Fibroblast of lung (primary cell): ENCODE results near the gene TLX1. TPM values are rescaled to one million over a fixed set of nuclear protein-coding genes. Genes with fewer than 3 reads are reported as not detected.
A peak's percentile ranks its signal among the peaks of the same experiment; 100 is the strongest.

Experiments used
- DNase-seq, 2 donors: peaks; one replicate each; pipeline versions ENCODE4 v3.0.0 to v3.0.0-alpha.2; 2010; ENCODE audit warnings: low read depth in 2 of 2
- H2AFZ ChIP-seq: 2 replicates; pipeline ENCODE4 v1.5.1; 2012; ENCODE audit warnings: low read length, control low read depth, inconsistent platforms
- H3K27ac ChIP-seq: 2 replicates; pipeline ENCODE4 v1.5.1; 2011; ENCODE audit warnings: low read length, control low read depth; ENCODE audit not compliant: insufficient read depth
- H3K27me3 ChIP-seq: 2 replicates; pipeline ENCODE4 v1.5.1; 2011; ENCODE audit warnings: mild to moderate bottlenecking, low read length; ENCODE audit not compliant: control insufficient read depth, insufficient read depth
- H3K36me3 ChIP-seq: 2 replicates; pipeline ENCODE4 v1.5.1; 2011; ENCODE audit warnings: low read length; ENCODE audit not compliant: control insufficient read depth, insufficient read depth
- H3K4me1 ChIP-seq: 2 replicates; pipeline ENCODE4 v1.5.1; 2011; ENCODE audit warnings: low read length; ENCODE audit not compliant: control insufficient read depth, insufficient read depth; ENCODE audit errors: extremely low read depth
- H3K4me2 ChIP-seq: 2 replicates; pipeline ENCODE4 v1.5.1; 2011; ENCODE audit warnings: low read length, control low read depth; ENCODE audit not compliant: insufficient read depth; ENCODE audit errors: extremely low read depth
- H3K4me3 ChIP-seq, 4 experiments: fragments of 200-600 bp in 1 of 4; sonication (generic) in 1 of 4; replicated peaks in 1 of 4; 2 replicates each; pipeline ENCODE4 v1.5.1; 2011 to 2016; ENCODE audit warnings: low read length in 4 of 4, low read depth in 3 of 4, mild to moderate bottlenecking in 3 of 4, control low read depth in 2 of 4, inconsistent platforms in 1 of 4, mixed read lengths in 1 of 4; ENCODE audit not compliant: insufficient read depth in 1 of 4; ENCODE audit errors: control extremely low read depth in 1 of 4
- H3K79me2 ChIP-seq: 2 replicates; pipeline ENCODE4 v1.5.1; 2012; ENCODE audit warnings: mild to moderate bottlenecking, low read length, inconsistent platforms; ENCODE audit not compliant: control insufficient read depth, insufficient read depth
- H3K9ac ChIP-seq: 2 replicates; pipeline ENCODE4 v1.5.1; 2011; ENCODE audit warnings: mild to moderate bottlenecking, low read length, control low read depth; ENCODE audit not compliant: insufficient read depth
- H3K9me3 ChIP-seq: 2 replicates; pipeline ENCODE4 v1.5.1; 2012; ENCODE audit warnings: low read depth, low read length; ENCODE audit not compliant: control insufficient read depth, insufficient read depth
- H4K20me1 ChIP-seq: 2 replicates; pipeline ENCODE4 v1.5.1; 2011; ENCODE audit warnings: low read length; ENCODE audit not compliant: control insufficient read depth, insufficient read depth; ENCODE audit errors: extremely low read depth
- CTCF ChIP-seq, 2 donors: IDR thresholded peaks in 1 of 2; conservative IDR thresholded peaks in 1 of 2; 1 replicate in 1 of 2; 2 replicates in 1 of 2; pipeline ENCODE4 v1.5.1; 2011 to 2012; ENCODE audit warnings: low read length in 2 of 2, control low read depth in 1 of 2, inconsistent platforms in 1 of 2, low read depth in 1 of 2, mild to moderate bottlenecking in 1 of 2
- EZH2 ChIP-seq: IDR thresholded peaks from 2 replicates; pipeline ENCODE4 v1.5.1; 2012; ENCODE audit warnings: low read length, control low read depth, mild to moderate bottlenecking; ENCODE audit errors: missing control alignments
- polyA plus RNA-seq, 2 donors: library from polyadenylated mRNA; depleted of rRNA in 1 of 2; stranded (reverse) in 1 of 2; unstranded in 1 of 2; fragments of >200 nt; gene quantifications; 2 replicates each; pipeline ENCODE4 v1.2.1, GENCODE V29; 2011 to 2012; ENCODE audit warnings: missing spikeins in 1 of 2
- total RNA-seq: library from RNA; depleted of rRNA; stranded (reverse); fragments of >200 nt; gene quantifications from 2 replicates; pipeline ENCODE4 v1.2.1, GENCODE V29; 2014

The TLX1 gene
- total and polyA plus RNA-seq, 2 donors (not counting 1 experiment from before 2014, with no cell fraction given): not detected

GRCh38 chr10:101118031-101118430 is 13.1 kb upstream of the TLX1 start:
- H3K9me3 ChIP-seq: no peaks in the 10 kb centered on the region
- no peak overlapping the region for H2AFZ ChIP-seq
- H3K9ac ChIP-seq: no peak overlapping the region
- H3K4me2 ChIP-seq: no peak overlapping the region
- H3K4me1 ChIP-seq: no peaks in the 10 kb centered on the region
- TF ChIP-seq EZH2: no peak
- no peak for TF ChIP-seq CTCF (conservative IDR thresholded peaks at IDR 0.05 in 1 of 2, IDR thresholded peaks at IDR 0.05 in 1 of 2; ENCODE audit: low read depth in 1 of 2, low read length in 2 of 2)
- H3K36me3 ChIP-seq: no peaks in the 10 kb centered on the region
- peaks cover 43% of the 10 kb centered on the region for H3K27me3 ChIP-seq
- no peak for DNase-seq
- H3K4me3 ChIP-seq: no peak overlapping the region
- H3K27ac ChIP-seq: no peak overlapping the region
- H4K20me1 ChIP-seq: no peaks in the 10 kb centered on the region
- no peaks in the 10 kb centered on the region for H3K79me2 ChIP-seq

- no peak for DNase-seq
- Histone ChIP-seq H2AFZ (no peak overlapping the region), H3K4me1 (no peaks in the 10 kb centered on the region), H3K79me2 (no peaks in the 10 kb centered on the region), H3K27me3 (peaks cover 58% of the 10 kb centered on the region), H3K36me3 (no peaks in the 10 kb centered on the region), H3K9me3 (no peaks in the 10 kb centered on the region), H3K4me3 (peak overlapping the region in 1 of 4 experiments; percentile 54), H4K20me1 (no peaks in the 10 kb centered on the region), H3K9ac (no peak overlapping the region), H3K27ac (no peak overlapping the region), H3K4me2 (peak overlapping the region; percentile 89)
- no peak for TF ChIP-seq CTCF (conservative IDR thresholded peaks at IDR 0.05 in 1 of 2, IDR thresholded peaks at IDR 0.05 in 1 of 2; ENCODE audit: low read depth in 1 of 2, low read length in 2 of 2)
- TF ChIP-seq EZH2: no peak
Observed at GRCh38 chr10:101120520-101120883, 10.6 kb upstream of the TLX1 start.

- no peaks in the 10 kb centered on the region for H4K20me1 ChIP-seq
- H3K4me3 ChIP-seq: peak overlapping the region; percentile 37 to 63 (median 50)
- H3K4me2 ChIP-seq: peak overlapping the region; percentile 89
- no peaks in the 10 kb centered on the region for H3K9me3 ChIP-seq
- peak; percentile 36 for TF ChIP-seq EZH2
- no peak for TF ChIP-seq CTCF (conservative IDR thresholded peaks at IDR 0.05 in 1 of 2, IDR thresholded peaks at IDR 0.05 in 1 of 2; ENCODE audit: low read depth in 1 of 2, low read length in 2 of 2)
- H3K36me3 ChIP-seq: no peaks in the 10 kb centered on the region
- peak overlapping the region; percentile 49 for H2AFZ ChIP-seq
- no peak overlapping the region for H3K27ac ChIP-seq
- H3K9ac ChIP-seq: no peak overlapping the region
- DNase-seq: no peak
- peaks cover 64% of the 10 kb centered on the region for H3K27me3 ChIP-seq
- H3K4me1 ChIP-seq: no peaks in the 10 kb centered on the region
- H3K79me2 ChIP-seq: no peaks in the 10 kb centered on the region
Observed at GRCh38 chr10:101120884-101121653, 10.0 kb upstream of the TLX1 start.
